ENCODE measurements around the gene PSTK. TPM values are rescaled to one million over a fixed set of nuclear protein-coding genes. Genes with fewer than 3 reads are reported as not detected.

PSTK gene
- total RNA-seq, 1 donor from 2014 or later = 5.1 TPM

- no peak for DNase-seq (ENCODE audit: low spot score)
Measured at GRCh38 chr10:123019264-123019663, 39.1 kb downstream of the PSTK start.

GRCh38 chr10:123019941-123020703, 39.9 kb downstream of the PSTK start:
- DNase-seq (ENCODE audit: low spot score) = no peak

- no peak for DNase-seq (ENCODE audit: low spot score)
Measured at GRCh38 chr10:123021517-123021916, 41.3 kb downstream of the PSTK start.

GRCh38 chr10:123024540-123024939, 44.3 kb downstream of the PSTK start:
- no peak for DNase-seq (ENCODE audit: low spot score)

GRCh38 chr10:123026302-123026701, 46.1 kb downstream of the PSTK start:
- no peak for DNase-seq (ENCODE audit: low spot score)

GRCh38 chr10:123027861-123028260, 47.7 kb downstream of the PSTK start:
- no peak for DNase-seq (ENCODE audit: low spot score)

GRCh38 chr10:123031124-123031523, 50.9 kb downstream of the PSTK start:
- DNase-seq (ENCODE audit: low spot score) = no peak

- no peak for DNase-seq (ENCODE audit: low spot score)
Measured at GRCh38 chr10:123034332-123034731, 54.1 kb downstream of the PSTK start.

GRCh38 chr10:123035467-123036086, 55.4 kb downstream of the PSTK start:
- DNase-seq (ENCODE audit: low spot score) = no peak

GRCh38 chr10:123038782-123039631, 58.8 kb downstream of the PSTK start:
- DNase-seq (ENCODE audit: low spot score) = no peak

GRCh38 chr10:123039632-123039930, 59.4 kb downstream of the PSTK start:
- no peak for DNase-seq (ENCODE audit: low spot score)

Other genes starting within 250 kb of the PSTK start
- 0.94 TPM for gene CUZD1, start 134.5 kb upstream of the PSTK start, total RNA-seq
- 6.4 TPM for gene FAM24B, start 100.8 kb upstream of the PSTK start, total RNA-seq
- gene FAM24A, start 69.8 kb upstream of the PSTK start, total RNA-seq = not detected
- gene C10orf88, start 26.2 kb upstream of the PSTK start, total RNA-seq = 10.7 TPM
- 18.5 TPM for gene IKZF5, start 28.4 kb downstream of the PSTK start, total RNA-seq
- 34.9 TPM for gene ACADSB, start 28.6 kb downstream of the PSTK start, total RNA-seq
- gene HMX3, start 155.6 kb downstream of the PSTK start, total RNA-seq = not detected
- gene HMX2, start 167.7 kb downstream of the PSTK start, total RNA-seq = not detected
- gene BUB3, start 174.0 kb downstream of the PSTK start, total RNA-seq = 72.5 TPM

All from ureter (tissue), 1 donor.